AG09309 (cell line): ENCODE measurements around the gene MCOLN2.

ENCODE experiments used
- DNase-seq: peaks from one replicate; pipeline ENCODE4 v3.0.0-alpha.2; 2010; ENCODE audit warnings: low read depth
- H3K4me3 ChIP-seq: 2 replicates; pipeline ENCODE4 v1.5.1; 2011; ENCODE audit warnings: mild to moderate bottlenecking, low read depth, low read length, moderate library complexity; ENCODE audit not compliant: control insufficient read depth
- CTCF ChIP-seq: IDR thresholded peaks from 2 replicates; pipeline ENCODE4 v1.5.1; 2011; ENCODE audit warnings: mild to moderate bottlenecking, low read depth, low read length, inconsistent platforms; ENCODE audit not compliant: insufficient read depth, control insufficient read depth; ENCODE audit errors: missing control alignments

The MCOLN2 gene

DNA sequence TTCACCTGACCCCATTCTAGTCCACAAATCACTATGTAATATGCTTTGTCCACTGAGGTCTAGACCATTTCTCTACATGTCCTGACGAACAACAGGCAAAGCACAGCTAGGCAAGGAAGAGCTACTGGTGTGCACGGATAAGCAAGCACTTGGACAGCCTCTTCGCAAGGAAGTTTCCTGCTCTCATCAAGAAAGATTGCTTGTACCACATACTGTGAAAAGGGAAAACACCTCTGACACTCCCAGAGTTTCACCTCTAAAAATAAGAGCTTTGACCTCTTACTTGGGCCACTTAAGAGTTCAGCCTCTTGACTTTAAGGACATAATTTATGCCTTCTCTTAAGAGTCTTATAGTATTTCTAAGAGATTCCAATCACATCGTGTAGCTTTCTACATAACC is 67.9 kb downstream of the MCOLN2 start:
- DNase-seq: no peak
- H3K4me3 ChIP-seq: no peak overlapping the region
- no peak for TF ChIP-seq CTCF

GRCh38 chr1:84923317-84923716 is 73.6 kb downstream of the MCOLN2 start:
- DNase-seq: no peak
- TF ChIP-seq CTCF: no peak

DNA sequence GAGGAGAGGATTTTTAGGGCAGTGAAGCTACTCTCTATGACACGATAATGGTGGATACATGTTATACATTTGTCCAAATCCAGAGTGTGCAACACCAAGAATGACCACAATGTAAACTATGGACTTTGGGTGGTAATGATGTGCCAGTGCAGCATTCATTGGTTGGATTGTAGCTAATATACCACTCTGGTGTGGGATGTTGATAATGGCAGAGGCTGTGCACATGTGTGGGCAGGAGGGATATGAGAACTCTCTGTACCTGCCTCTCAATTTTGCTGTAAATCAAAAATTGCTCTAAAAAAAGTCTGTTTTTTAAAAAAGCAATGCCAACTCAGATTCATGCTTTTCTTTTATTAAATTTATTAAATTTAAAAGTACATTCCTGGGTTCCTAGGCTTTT is 76.8 kb downstream of the MCOLN2 start:
- no peak overlapping the region for H3K4me3 ChIP-seq
- DNase-seq: no peak
- no peak for TF ChIP-seq CTCF

More at GRCh38 chr1:84923317-84923716, 73.6 kb downstream of the MCOLN2 start:
- H3K4me3 ChIP-seq: no peak overlapping the region

DNA sequence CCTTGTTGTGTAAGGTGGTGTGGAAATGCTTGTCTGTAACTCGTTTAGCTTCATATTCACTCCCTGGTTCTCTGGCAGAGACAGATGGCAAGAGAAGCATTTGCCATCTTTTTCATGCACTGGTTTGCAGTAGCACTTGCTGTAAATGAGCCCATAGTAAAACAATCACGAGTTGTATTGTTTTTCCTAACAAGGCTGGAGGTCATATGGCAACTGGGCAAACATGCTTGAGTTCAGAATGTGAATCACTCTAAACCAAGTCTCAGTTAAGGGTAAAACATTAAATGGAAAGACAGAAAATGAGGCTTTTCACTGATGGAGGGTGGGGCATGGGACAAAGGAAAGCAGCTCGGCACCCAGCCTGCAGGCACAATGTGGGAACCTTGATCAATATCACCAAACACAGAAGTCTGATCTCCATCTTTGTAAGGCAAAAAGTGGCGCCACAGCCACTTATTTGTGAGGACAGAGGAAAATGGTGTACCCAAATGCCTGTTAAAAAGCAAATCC is 77.4 kb downstream of the MCOLN2 start:
- TF ChIP-seq CTCF: no peak
- H3K4me3 ChIP-seq: no peak overlapping the region
- DNase-seq: no peak

GRCh38 chr1:84918726-84919336 is 78.1 kb downstream of the MCOLN2 start:
- H3K4me3 ChIP-seq: no peak overlapping the region
- DNase-seq: no peak
- TF ChIP-seq CTCF: no peak

GRCh38 chr1:84916897-84917296 is 80.0 kb downstream of the MCOLN2 start:
- no peak overlapping the region for H3K4me3 ChIP-seq
- no peak for TF ChIP-seq CTCF
- no peak for DNase-seq
